PC-9 (cell line): ENCODE results near the gene HADHA. TPM values are rescaled to one million over a fixed set of nuclear protein-coding genes. Genes with fewer than 3 reads are reported as not detected.

Experiments used
- BruUV-seq: library from RNA; stranded (reverse); fragments of 400-500 nt; replicated peaks from 2 replicates; lab custom pipeline; 2021; lab: Mats Ljungman, UMichigan
- CTCF ChIA-PET: fragments of 300-600 bp; sonication (Branson Sonifier 250); formaldehyde crosslinking; loops from one replicate; lab custom pipeline; 2022; ENCODE audit warnings: antibody characterized with exemption; lab: Charles Lee
- POLR2A ChIA-PET: fragments of 300-600 bp; sonication (Branson Sonifier 250); formaldehyde crosslinking; loops from one replicate; lab custom pipeline; 2022; ENCODE audit warnings: antibody characterized with exemption; ENCODE audit not compliant: unreplicated experiment; lab: Charles Lee
- DNase-seq, 2 experiments: peaks; one replicate each; pipeline versions ENCODE4 v3.0.0 to v3.0.0-alpha.2; 2015 to 2022; ENCODE audit warnings: mixed read lengths in 1 of 2
- H2AFZ ChIP-seq: fragments of 200-600 bp; sonication (generic); 2 replicates; pipeline ENCODE4 v1.8.1; 2017; ENCODE audit warnings: antibody characterized with exemption
- H3F3A ChIP-seq: fragments of 200-600 bp; sonication (generic); 2 replicates; pipeline ENCODE4 v1.8.1; 2017; ENCODE audit warnings: antibody characterized with exemption, mild to moderate bottlenecking, low read depth; ENCODE audit not compliant: insufficient read depth
- H3K27ac ChIP-seq: fragments of 200-600 bp; sonication (generic); 2 replicates; pipeline ENCODE4 v1.6.1; 2016; ENCODE audit warnings: mixed run types
- H3K27me3 ChIP-seq: fragments of 200-600 bp; sonication (generic); 2 replicates; pipeline ENCODE4 v1.6.1; 2016; ENCODE audit warnings: low read depth, mixed run types; ENCODE audit not compliant: insufficient read depth
- H3K36me3 ChIP-seq: fragments of 200-600 bp; sonication (generic); 2 replicates; pipeline ENCODE4 v1.6.1; 2016; ENCODE audit warnings: low read depth, mixed run types
- H3K4me1 ChIP-seq: fragments of 200-600 bp; sonication (generic); replicated peaks from 2 replicates; pipeline ENCODE4 v1.6.1; 2016; ENCODE audit warnings: mixed run types; ENCODE audit not compliant: insufficient read depth
- H3K4me2 ChIP-seq: fragments of 200-600 bp; sonication (generic); 2 replicates; pipeline ENCODE4 v1.6.1; 2017; ENCODE audit warnings: mixed run types
- H3K4me3 ChIP-seq: fragments of 200-600 bp; sonication (generic); 2 replicates; pipeline ENCODE4 v1.6.1; 2016; ENCODE audit warnings: mixed run types
- H3K79me2 ChIP-seq: fragments of 200-600 bp; sonication (generic); 2 replicates; pipeline ENCODE4 v1.6.1; 2017; ENCODE audit warnings: low read depth, mixed run types
- H3K9me2 ChIP-seq: fragments of 200-600 bp; sonication (generic); 2 replicates; pipeline ENCODE4 v1.8.1; 2017; ENCODE audit warnings: mild to moderate bottlenecking; ENCODE audit not compliant: insufficient read depth
- H3K9me3 ChIP-seq: fragments of 200-600 bp; sonication (generic); 2 replicates; pipeline ENCODE4 v1.8.1; 2016; ENCODE audit warnings: low read depth; ENCODE audit not compliant: insufficient read depth
- H4K20me1 ChIP-seq: fragments of 200-600 bp; sonication (generic); 2 replicates; pipeline ENCODE4 v1.8.1; 2017; ENCODE audit not compliant: insufficient read depth
- CTCF ChIP-seq: fragments of 200-600 bp; sonication (generic); conservative IDR thresholded peaks from 2 replicates; pipeline ENCODE4 v1.6.1; 2017; ENCODE audit warnings: mixed run types, antibody characterized with exemption, mild to moderate bottlenecking, moderate library complexity
- EZH2 ChIP-seq: fragments of 200-600 bp; sonication (generic); IDR thresholded peaks from 2 replicates; pipeline ENCODE4 v1.8.0; 2017; ENCODE audit warnings: antibody characterized with exemption, low read depth
- intact Hi-C: fragments of 100-400 bp; cut with micrococcal nuclease; formaldehyde crosslinking; loops from one replicate; pipeline ENCODE4 v1.10.0; 2022; ENCODE audit not compliant: unreplicated experiment
- total RNA-seq: library from RNA; stranded (reverse); gene quantifications from 2 replicates; pipeline ENCODE4 v1.2.3, GENCODE V29; 2021

Gene HADHA
- total RNA-seq, 1 experiment from 2014 or later: 129 TPM

- H3K79me2 ChIP-seq: no peaks in the 10 kb centered on the region
- H3K27me3 ChIP-seq: no peaks in the 10 kb centered on the region
- no TSS peak for BruUV-seq
- no peaks in the 10 kb centered on the region for H4K20me1 ChIP-seq
- H3K9me2 ChIP-seq: no peaks in the 10 kb centered on the region
- CTCF ChIA-PET: no interaction called here
- no peak for DNase-seq
- peaks cover 6% of the 10 kb centered on the region; the same call in 1 of the 2 replicates for H3F3A ChIP-seq
- H3K36me3 ChIP-seq: no peaks in the 10 kb centered on the region
- H2AFZ ChIP-seq: no peak overlapping the region
- TF ChIP-seq EZH2: no peak
- no peak for TF ChIP-seq CTCF
- H3K4me3 ChIP-seq: no peak overlapping the region
- H3K4me1 ChIP-seq: no peaks in the 10 kb centered on the region
- intact Hi-C loops: no loop called here
- no peak overlapping the region for H3K27ac ChIP-seq
- peak overlapping the region; percentile 80; the same call in 1 of the 2 replicates for H3K4me2 ChIP-seq
- POLR2A ChIA-PET: no interaction called here
- no peaks in the 10 kb centered on the region for H3K9me3 ChIP-seq
These were observed 70.5 kb downstream of the HADHA start for GRCh38 chr2:26173776-26174482.

DNA sequence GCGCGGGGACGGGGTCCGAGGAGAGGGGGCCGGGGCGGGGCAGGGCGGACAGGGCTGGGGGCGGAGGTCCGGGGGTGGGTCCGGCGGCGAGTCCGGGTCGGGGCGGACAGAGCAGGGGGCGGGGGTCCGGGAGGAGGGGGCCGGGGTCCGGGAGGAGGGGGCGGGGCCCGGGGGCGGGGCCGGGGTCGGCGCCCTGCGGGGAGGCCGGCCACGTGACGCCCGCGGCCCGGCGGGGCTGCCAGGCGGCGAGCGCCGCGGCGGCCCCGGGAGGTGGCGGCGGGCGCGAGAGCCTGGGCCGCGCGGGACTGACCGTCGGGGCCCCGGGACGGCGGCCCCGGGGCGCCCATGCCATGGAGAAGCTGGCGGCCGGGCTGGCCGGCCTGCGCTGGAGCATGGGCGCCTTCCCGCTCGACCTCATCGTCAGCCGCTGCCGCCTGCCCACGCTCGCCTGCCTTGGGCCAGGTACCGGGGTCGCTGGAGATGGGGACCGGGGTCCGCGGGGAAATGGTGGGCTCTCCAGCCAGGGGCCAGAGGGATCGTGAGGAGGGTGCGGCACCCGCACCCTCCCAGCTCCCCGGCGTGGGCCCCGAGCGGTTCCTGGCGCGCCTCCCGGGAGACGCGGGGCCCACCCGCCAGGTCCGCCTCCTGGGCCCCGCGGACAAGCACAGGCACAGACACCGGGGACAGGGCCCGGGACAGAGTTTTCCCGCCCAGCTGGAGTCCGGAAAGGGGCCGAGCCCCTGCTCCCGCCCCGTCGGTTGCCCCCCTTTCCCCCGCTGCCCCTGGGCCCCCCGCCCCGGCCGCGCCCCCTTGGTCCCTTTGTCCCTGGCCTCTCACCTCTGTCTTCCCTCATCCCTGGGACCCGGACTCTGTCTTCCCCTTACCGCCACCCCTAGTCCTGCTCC, 71.3 kb downstream of the HADHA start, which contains the start of gene GAREM2:
GAREM2 (plus strand) TSS at position 218 of the 905 bp plus-strand sequence; CDS start at position 351, 133 bp downstream.
- ChIA-PET POLR2A (no interaction called here), CTCF (no interaction called here)
- H3F3A ChIP-seq: peaks cover 6% of the 10 kb centered on the region; the same call in 1 of the 2 replicates
- peak within 1 kb of the TSS; percentile 51; the same call in 1 of the 2 replicates for H3K4me3 ChIP-seq
- H3K27ac ChIP-seq: no peak within 1 kb of the TSS
- no peak for DNase-seq
- TF ChIP-seq CTCF: no peak
- no peak for TF ChIP-seq EZH2
- no peaks in the 10 kb centered on the region for H3K36me3 ChIP-seq
- H3K9me3 ChIP-seq: no peaks in the 10 kb centered on the region
- H3K4me1 ChIP-seq: no peaks in the 10 kb centered on the region
- no TSS peak for BruUV-seq
- H4K20me1 ChIP-seq: no peaks in the 10 kb centered on the region
- peak within 1 kb of the TSS; percentile 75; the same call in 1 of the 2 replicates for H2AFZ ChIP-seq
- H3K27me3 ChIP-seq: no peaks in the 10 kb centered on the region
- intact Hi-C loops: no loop called here
- H3K79me2 ChIP-seq: no peaks in the 10 kb centered on the region
- H3K4me2 ChIP-seq: peak within 1 kb of the TSS; percentile 80
- H3K9me2 ChIP-seq: no peaks in the 10 kb centered on the region

- Histone ChIP-seq H3F3A (peaks cover 6% of the 10 kb centered on the region; the same call in 1 of the 2 replicates), H3K36me3 (no peaks in the 10 kb centered on the region), H3K9me3 (no peaks in the 10 kb centered on the region), H3K27ac (no peak overlapping the region), H3K79me2 (no peaks in the 10 kb centered on the region), H4K20me1 (no peaks in the 10 kb centered on the region), H3K4me1 (no peaks in the 10 kb centered on the region), H3K4me3 (no peak overlapping the region), H2AFZ (no peak overlapping the region), H3K4me2 (no peak overlapping the region), H3K9me2 (no peaks in the 10 kb centered on the region), H3K27me3 (no peaks in the 10 kb centered on the region)
- BruUV-seq: no TSS peak
- no peak for DNase-seq
- ChIA-PET CTCF (no interaction called here), POLR2A (no interaction called here)
- intact Hi-C loops: no loop called here
- TF ChIP-seq CTCF (no peak), EZH2 (no peak)
These were observed 72.1 kb downstream of the HADHA start for GRCh38 chr2:26172189-26172870.
